Mucosa of descending colon (tissue), 3 donors: ENCODE results near the gene GNG5. TPM values are rescaled to one million over a fixed set of nuclear protein-coding genes. Genes with fewer than 3 reads are reported as not detected.
A peak's percentile ranks its signal among the peaks of the same experiment; 100 is the strongest.

Source experiments
- ATAC-seq: fragments of 200-7000 bp; cut with Tn5 transposase; one replicate; pipeline ENCODE4 v1.9.1; 2020; ENCODE audit warnings: mild to moderate bottlenecking, moderate library complexity
- DNase-seq, 3 donors: peaks; one replicate each; pipeline ENCODE4 v3.0.0-alpha.2; 2020
- H3K36me3 ChIP-seq: fragments of 200-600 bp; one replicate; pipeline ENCODE4 v1.8.0; 2021; ENCODE audit warnings: low read depth, mild to moderate bottlenecking
- H3K4me1 ChIP-seq: fragments of 200-600 bp; one replicate; pipeline ENCODE4 v1.8.0; 2021; ENCODE audit warnings: low read depth, mild to moderate bottlenecking
- H3K4me3 ChIP-seq: fragments of 200-600 bp; one replicate; pipeline ENCODE4 v1.8.0; 2021; ENCODE audit warnings: mild to moderate bottlenecking
- H3K9me3 ChIP-seq: fragments of 200-600 bp; one replicate; pipeline ENCODE4 v1.8.0; 2021; ENCODE audit warnings: mild to moderate bottlenecking
- CTCF ChIP-seq: fragments of 200-600 bp; IDR thresholded peaks from one replicate; pipeline ENCODE4 v1.8.0; 2022; ENCODE audit warnings: antibody characterized with exemption, mild to moderate bottlenecking
- intact Hi-C, 2 donors: fragments of 100-400 bp; cut with DNase I in 1 of 2; cut with micrococcal nuclease in 1 of 2; formaldehyde crosslinking; loops; one replicate each; pipeline versions ENCODE4 v1.11.0 to v1.11.1; 2022; cut with DNase I, micrococcal nuclease
- total RNA-seq, 3 donors: library from RNA; stranded (reverse); fragmentation: NEBNext Ultra II Directional in 2 of 3; extraction: Animal tissue kit (Norgen Biotek cat#: 25700) in 2 of 3; gene quantifications; one replicate each; pipeline versions ENCODE4 v1.2.1 to v1.2.4, GENCODE V29; 2021 to 2023
- donor health status: DM: no; HTN: no; CAD: no; lungs with moderate emphysema.
- donor health status: DM: no; HTN: no; CAD: no.
- donor health status: DM: no; HTN: yes; CAD: no.

GNG5 gene
- total RNA-seq, 3 donors from 2014 or later = 75.6 to 158 (median 144) TPM

- no peak for TF ChIP-seq CTCF
- Histone ChIP-seq H3K4me3 (no peak overlapping the region), H3K36me3 (no peaks in the 10 kb centered on the region), H3K9me3 (no peaks in the 10 kb centered on the region), H3K4me1 (peaks cover 14% of the 10 kb centered on the region)
- no peak for ATAC-seq
- intact Hi-C loops = no loop called here
- no peak for DNase-seq
Observed at GRCh38 chr1:84481317-84481716, 25.1 kb downstream of the GNG5 start.

GRCh38 chr1:84480650-84481049 lies 25.7 kb downstream of the GNG5 start:
- TF ChIP-seq CTCF = no peak
- no peaks in the 10 kb centered on the region for H3K36me3 ChIP-seq
- no peak overlapping the region for H3K4me3 ChIP-seq
- no peaks in the 10 kb centered on the region for H3K9me3 ChIP-seq
- intact Hi-C loops = no loop called here
- ATAC-seq (no peak), DNase-seq (no peak)
- H3K4me1 ChIP-seq = peaks cover 14% of the 10 kb centered on the region

GRCh38 chr1:84479998-84480397 lies 26.4 kb downstream of the GNG5 start:
- ATAC-seq (peak; percentile 5), DNase-seq (no peak)
- Histone ChIP-seq H3K4me3 (peak overlapping the region; percentile 60), H3K4me1 (peaks cover 14% of the 10 kb centered on the region), H3K36me3 (no peaks in the 10 kb centered on the region), H3K9me3 (no peaks in the 10 kb centered on the region)
- TF ChIP-seq CTCF = no peak
- intact Hi-C loops = no loop called here

- intact Hi-C loops = no loop called here
- H3K9me3 ChIP-seq = no peaks in the 10 kb centered on the region
Observed at GRCh38 chr1:84478876-84479868, 27.2 kb downstream of the GNG5 start, which contains the start of gene RPF1. RPF1 (plus strand) TSS chr1:84479266; CDS start chr1:84479282, 16 bp downstream.

GRCh38 chr1:84476225-84476624 lies 30.2 kb downstream of the GNG5 start:
- no peak overlapping the region for H3K4me3 ChIP-seq
- H3K9me3 ChIP-seq = no peaks in the 10 kb centered on the region
- peaks cover 9% of the 10 kb centered on the region for H3K4me1 ChIP-seq
- H3K36me3 ChIP-seq = no peaks in the 10 kb centered on the region
- intact Hi-C loops = no loop called here
- no peak for DNase-seq
- no peak for TF ChIP-seq CTCF
- ATAC-seq = no peak

More at GRCh38 chr1:84478876-84479868, 27.2 kb downstream of the GNG5 start, which contains the start of gene RPF1:
- ATAC-seq = peak; percentile 95
- H3K4me3 ChIP-seq = peak within 1 kb of the TSS; percentile 60
- no peaks in the 10 kb centered on the region for H3K36me3 ChIP-seq
- DNase-seq = peak; percentile 78 to 83 (median 78)
- peaks cover 14% of the 10 kb centered on the region for H3K4me1 ChIP-seq
- no peak for TF ChIP-seq CTCF
